ENCODE results near the gene SEPTIN2. TPM values are rescaled to one million over a fixed set of nuclear protein-coding genes. Genes with fewer than 3 reads are reported as not detected.
"Not testable (repeated sequence)": the region's sequence is repeated elsewhere in the genome, so short reads cannot be mapped to it uniquely, and the experiment has no call there.

The SEPTIN2 gene
- total RNA-seq, 1 donor from 2014 or later: 264 TPM

GRCh38 chr2:241393524-241394196 is 77.9 kb downstream of the SEPTIN2 start:
- no peak for ATAC-seq
- no peaks in the 10 kb centered on the region for H3K4me1 ChIP-seq
- no peaks in the 10 kb centered on the region for H3K9me3 ChIP-seq
- TF ChIP-seq CTCF (IDR thresholded peaks at IDR 0.05): no peak
- H3K27me3 ChIP-seq: no peaks in the 10 kb centered on the region
- intact Hi-C loops (cut with DNase I): no loop called here
- DNase-seq: no peak
- no peak overlapping the region for H3K4me3 ChIP-seq
- H3K27ac ChIP-seq: no peak overlapping the region
- no peaks in the 10 kb centered on the region for H3K36me3 ChIP-seq

DNA sequence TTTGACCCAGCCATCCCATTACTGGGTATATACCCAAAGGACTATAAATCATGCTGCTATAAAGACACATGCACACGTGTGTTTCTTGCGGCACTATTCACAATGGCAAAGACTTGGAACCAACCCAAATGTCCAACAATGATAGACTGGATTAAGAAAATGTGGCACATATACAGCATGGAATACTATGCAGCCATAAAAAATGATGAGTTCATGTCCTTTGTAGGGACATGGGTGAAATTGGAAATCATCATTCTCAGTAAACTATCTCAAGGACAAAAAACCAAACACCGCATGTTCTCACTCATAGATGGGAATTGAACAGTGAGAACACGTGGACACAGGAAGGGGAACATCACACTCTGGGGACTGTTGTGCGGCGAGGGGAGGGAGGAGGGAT is 81.1 kb downstream of the SEPTIN2 start:
- H3K27ac ChIP-seq; H3K4me1 ChIP-seq; DNase-seq; H3K36me3 ChIP-seq; H3K9me3 ChIP-seq; ATAC-seq; H3K4me3 ChIP-seq; intact Hi-C loops (cut with DNase I); H3K27me3 ChIP-seq: not testable (repeated sequence)

GRCh38 chr2:241399941-241400922 is 84.5 kb downstream of the SEPTIN2 start:
- no peak for ATAC-seq
- TF ChIP-seq CTCF (IDR thresholded peaks at IDR 0.05): no peak
- Histone ChIP-seq H3K4me1 (no peaks in the 10 kb centered on the region), H3K4me3 (no peak overlapping the region), H3K36me3 (no peaks in the 10 kb centered on the region), H3K27me3 (no peaks in the 10 kb centered on the region), H3K27ac (no peak overlapping the region), H3K9me3 (no peaks in the 10 kb centered on the region)
- DNase-seq: peak; percentile 40
- intact Hi-C loops (cut with DNase I): no loop called here

Other genes starting within 250 kb of the SEPTIN2 start
- gene MTERF4, start 213.6 kb upstream of the SEPTIN2 start, total RNA-seq: 34.6 TPM
- gene PASK, start 166.5 kb upstream of the SEPTIN2 start, total RNA-seq: 15.7 TPM
- 60.7 TPM for gene PPP1R7, start 165.5 kb upstream of the SEPTIN2 start, total RNA-seq
- gene ANO7, start 127.2 kb upstream of the SEPTIN2 start, total RNA-seq: 2.1 TPM
- 444 TPM for gene HDLBP, start 253 bp upstream of the SEPTIN2 start, total RNA-seq
- 48.6 TPM for gene FARP2, start 40.4 kb downstream of the SEPTIN2 start, total RNA-seq
- gene STK25, start 192.7 kb downstream of the SEPTIN2 start, total RNA-seq: 134 TPM
- 56.4 TPM for gene BOK, start 242.8 kb downstream of the SEPTIN2 start, total RNA-seq

Data from upper lobe of right lung (tissue), 1 donor.